AG09319 (cell line): ENCODE measurements around the gene PCMTD2.
A peak's percentile ranks its signal among the peaks of the same experiment; 100 is the strongest.

Source experiments
- DNase-seq: peaks from one replicate; pipeline ENCODE4 v3.0.0-alpha.2; 2010; ENCODE audit warnings: low read depth; ENCODE audit errors: extremely low read depth
- CTCF ChIP-seq: IDR thresholded peaks from 2 replicates; pipeline ENCODE4 v1.5.1; 2011; ENCODE audit warnings: low read depth, mild to moderate bottlenecking, inconsistent platforms, low read length, moderate library complexity

Gene PCMTD2

GRCh38 chr20:64255361-64256281 lies at the start of gene PCMTD2:
PCMTD2 (plus strand) TSS chr20:64255748; CDS start chr20:64259966, 4,218 bp downstream.
- no peak; the same call in 1 of the 2 replicates for TF ChIP-seq CTCF
- peak; percentile 49 for DNase-seq

GRCh38 chr20:64206614-64207013 lies 48.9 kb upstream of the PCMTD2 start:
- TF ChIP-seq CTCF: no peak
- no peak for DNase-seq

- no peak for TF ChIP-seq CTCF
- no peak for DNase-seq
These were observed 47.6 kb upstream of the PCMTD2 start for GRCh38 chr20:64207641-64208590.

GRCh38 chr20:64209148-64209547 lies 46.4 kb upstream of the PCMTD2 start:
- no peak for TF ChIP-seq CTCF
- DNase-seq: no peak

GRCh38 chr20:64210656-64211369 lies 44.7 kb upstream of the PCMTD2 start:
- DNase-seq: no peak
- no peak for TF ChIP-seq CTCF

GRCh38 chr20:64211874-64212658 lies 43.5 kb upstream of the PCMTD2 start:
- no peak for TF ChIP-seq CTCF
- DNase-seq: no peak
